Lung microvascular endothelial cell (primary cell): Measurements from ENCODE around the gene DEPP1. TPM values are rescaled to one million over a fixed set of nuclear protein-coding genes. Genes with fewer than 3 reads are reported as not detected.

Experiments
- DNase-seq, 2 donors: peaks; one replicate each; pipeline versions ENCODE4 v3.0.0 to v3.0.0-alpha.2; 2010; ENCODE audit warnings: low read depth in 2 of 2
- total RNA-seq: library from RNA; depleted of rRNA; stranded (reverse); fragments of >200 nt; gene quantifications from 2 replicates; pipeline ENCODE4 v1.2.1, GENCODE V29; 2014

The DEPP1 gene
- total RNA-seq, 1 donor from 2014 or later = 225 TPM

- DNase-seq = peak in 1 of 2 donors; percentile 61
These were observed 44.0 kb downstream of the DEPP1 start for GRCh38 chr10:44934416-44935200.

GRCh38 chr10:44933451-44934321 lies 44.9 kb downstream of the DEPP1 start:
- no peak for DNase-seq

DNA sequence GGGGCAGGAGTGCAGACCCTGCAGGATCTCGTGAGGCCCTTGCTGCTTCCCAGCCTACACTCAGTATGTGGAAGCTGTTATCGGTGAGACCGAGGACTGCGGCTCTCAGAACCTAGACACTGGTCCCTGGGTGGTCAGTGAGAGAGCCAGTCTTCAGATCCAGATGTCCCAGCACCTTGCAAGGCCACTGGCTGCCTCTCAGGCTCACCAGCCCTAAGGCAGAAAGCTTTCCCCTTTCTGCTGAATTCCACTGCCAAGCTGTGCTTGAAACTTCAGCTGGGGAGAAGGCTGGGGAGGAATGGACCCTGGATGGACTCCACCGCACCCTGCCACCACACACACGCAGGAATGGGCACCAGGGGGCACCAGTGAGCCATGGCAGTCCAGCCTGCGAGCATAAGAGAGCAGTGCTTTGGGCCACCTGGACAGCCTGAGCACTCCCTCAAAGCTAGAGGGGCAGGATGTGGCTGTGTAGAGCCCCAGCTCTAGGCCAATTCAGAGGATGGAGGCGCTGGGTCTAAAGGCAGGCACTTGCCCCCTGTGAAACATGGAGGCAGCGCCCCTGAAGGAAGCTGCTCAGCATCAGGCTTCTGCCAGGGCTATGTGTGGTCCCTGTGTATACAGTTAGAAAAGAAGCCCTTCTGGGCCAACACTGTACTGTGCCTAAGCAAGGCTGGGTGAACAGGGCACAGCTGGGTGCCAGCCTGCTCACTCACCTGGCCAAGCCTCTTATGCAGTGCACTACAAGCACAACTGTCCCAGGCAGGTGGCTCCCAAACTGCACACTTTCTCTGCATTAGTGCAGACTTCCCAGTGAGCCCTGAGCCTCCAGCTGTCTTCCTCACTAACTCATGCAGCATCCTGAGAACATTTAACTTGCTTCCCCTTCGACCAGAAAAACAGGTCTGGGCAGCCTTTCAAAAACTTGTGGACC lies 45.8 kb downstream of the DEPP1 start:
- DNase-seq = peak; percentile 84 to 87

GRCh38 chr10:44931621-44932516 lies 46.7 kb downstream of the DEPP1 start:
- DNase-seq = no peak

DNA sequence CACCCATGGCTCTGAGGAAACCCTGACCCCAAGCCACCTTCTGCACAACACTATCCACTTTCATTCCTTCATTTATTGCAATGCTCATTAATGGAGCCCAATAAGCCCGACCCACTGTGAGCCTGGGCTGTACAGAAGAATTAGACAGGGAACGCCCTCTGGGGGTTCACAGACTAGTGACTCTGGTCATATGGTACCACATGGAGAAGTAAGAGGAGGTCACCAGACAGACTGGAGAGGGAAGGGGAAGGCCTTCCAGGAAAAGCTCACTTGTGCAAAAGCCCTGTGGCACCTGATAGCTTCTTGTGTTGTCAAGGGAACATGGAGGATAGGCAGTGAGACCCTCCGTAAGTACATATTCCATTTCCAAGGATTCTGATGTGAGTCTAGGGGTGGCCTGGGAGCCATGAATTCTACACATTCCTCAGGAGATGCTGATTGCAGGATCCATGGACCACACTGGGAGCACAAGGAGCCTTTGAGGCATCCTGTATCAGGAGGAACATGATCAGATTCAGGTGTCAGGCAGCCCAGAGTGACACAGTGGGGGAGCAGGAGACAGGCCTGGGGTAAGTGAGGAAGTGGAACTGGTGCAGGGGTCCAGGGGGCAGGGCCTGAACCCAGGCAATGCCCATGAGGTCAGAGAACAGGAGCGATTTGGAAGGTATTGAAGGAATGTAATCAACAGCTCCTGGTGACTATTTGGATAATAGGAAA lies 47.5 kb downstream of the DEPP1 start:
- DNase-seq = no peak

- no peak for DNase-seq
These were observed 49.0 kb downstream of the DEPP1 start for GRCh38 chr10:44929356-44930255.

- no peak for DNase-seq
These were observed 50.1 kb downstream of the DEPP1 start for GRCh38 chr10:44928462-44928861.

- DNase-seq = no peak
These were observed 51.3 kb downstream of the DEPP1 start for GRCh38 chr10:44927352-44927751.

DNA sequence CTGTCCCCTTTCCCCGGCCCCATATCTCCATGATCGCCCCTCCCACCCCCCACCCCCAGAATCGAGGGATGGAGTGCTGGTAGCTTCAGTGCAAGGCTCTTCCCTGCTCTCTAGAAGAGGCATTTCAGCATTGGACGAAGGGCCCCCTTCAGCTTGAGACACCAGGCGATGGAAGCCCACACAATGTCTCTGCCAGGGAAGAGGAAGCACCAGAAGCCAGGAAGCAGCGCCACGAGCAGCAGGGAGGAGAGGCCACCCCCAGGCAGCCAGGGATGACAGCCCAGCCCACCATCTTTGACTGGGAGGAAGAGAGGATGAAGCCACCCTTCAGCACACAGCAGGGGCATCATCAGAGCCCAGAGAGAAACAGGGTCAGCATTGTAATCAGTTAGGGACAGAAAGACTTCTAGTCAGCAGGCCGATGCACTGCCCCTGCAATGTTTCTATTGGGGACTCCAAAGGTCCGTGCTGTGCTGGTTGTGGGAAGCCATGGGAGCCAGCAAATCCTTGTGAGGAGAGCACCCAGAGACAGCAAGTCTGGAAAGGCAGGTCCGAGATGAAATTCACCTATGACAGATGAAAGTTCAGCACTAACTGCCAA lies 51.8 kb downstream of the DEPP1 start:
- DNase-seq = no peak

Other genes with a start within 250 kb of the DEPP1 start
- gene TMEM72, start 67.5 kb downstream of the DEPP1 start, total RNA-seq = not detected in 2 replicates
- 6.1 and 14.1 TPM in 2 replicates for gene RASSF4, start 19.0 kb downstream of the DEPP1 start, total RNA-seq
- 30.1 and 39.3 TPM in 2 replicates for gene ZNF22, start 22.1 kb upstream of the DEPP1 start, total RNA-seq